CD4-positive, alpha-beta T cell (primary cell): Measurements from ENCODE around the gene DUSP9. TPM values are rescaled to one million over a fixed set of nuclear protein-coding genes. Genes with fewer than 3 reads are reported as not detected.

Source experiments
- ATAC-seq: fragments of 200-7000 bp; cut with Tn5 transposase; one replicate; pipeline ENCODE4 v1.10.0; 2022; ENCODE audit warnings: mild to moderate bottlenecking; ENCODE audit not compliant: poor library complexity
- CTCF ChIA-PET: fragments of 350-600 bp; sonication (Branson Sonifier 250); formaldehyde crosslinking; loops from one replicate; lab custom pipeline; 2021; ENCODE audit warnings: antibody characterized with exemption, inconsistent platforms; lab: Charles Lee
- POLR2A ChIA-PET: fragments of 350-600 bp; sonication (Branson Sonifier 250); formaldehyde crosslinking; loops from one replicate; lab custom pipeline; 2021; ENCODE audit warnings: antibody characterized with exemption, inconsistent platforms; lab: Charles Lee
- DNase-seq, 14 experiments: peaks; one replicate each; pipeline ENCODE4 v3.0.0-alpha.2; 2013 to 2020; ENCODE audit warnings: mixed read lengths in 2 of 14
- H3K27ac ChIP-seq, 2 donors: one replicate each; pipeline versions ENCODE4 v1.5.1 to v1.7.0; 2013; ENCODE audit warnings: low read length in 2 of 2, low read depth in 1 of 2, mild to moderate bottlenecking in 1 of 2
- H3K27me3 ChIP-seq, 2 experiments: 1 replicate in 1 of 2; 2 replicates in 1 of 2; pipeline versions ENCODE4 v1.6.1 to v1.7.0; 2013; ENCODE audit warnings: low read length in 2 of 2, control low read depth in 1 of 2, mild to moderate bottlenecking in 1 of 2, moderate library complexity in 1 of 2; ENCODE audit not compliant: insufficient read depth in 2 of 2, control insufficient read depth in 1 of 2
- H3K36me3 ChIP-seq: one replicate; pipeline ENCODE4 v1.6.1; 2013; ENCODE audit warnings: low read length, control low read depth; ENCODE audit not compliant: insufficient read depth
- H3K4me1 ChIP-seq: one replicate; pipeline ENCODE4 v1.6.1; 2013; ENCODE audit warnings: low read length, control low read depth; ENCODE audit not compliant: insufficient read depth
- H3K4me3 ChIP-seq: one replicate; pipeline ENCODE4 v1.5.1; 2013; ENCODE audit warnings: mild to moderate bottlenecking, low read length, moderate library complexity
- H3K9me3 ChIP-seq, 2 experiments: 1 replicate in 1 of 2; 2 replicates in 1 of 2; pipeline versions ENCODE4 v1.6.1 to v1.7.0; 2013; ENCODE audit warnings: low read length in 2 of 2, mild to moderate bottlenecking in 2 of 2, control low read depth in 1 of 2, moderate library complexity in 1 of 2; ENCODE audit not compliant: control insufficient read depth in 1 of 2, insufficient read depth in 1 of 2
- H3K27ac Mint-ChIP-seq: one replicate; pipeline ENCODE4 v1.8.0; 2020; ENCODE audit warnings: mixed read lengths
- H3K27me3 Mint-ChIP-seq: one replicate; pipeline ENCODE4 v1.8.0; 2021; ENCODE audit warnings: mixed read lengths
- H3K36me3 Mint-ChIP-seq: one replicate; pipeline ENCODE4 v1.8.0; 2021; ENCODE audit warnings: low read depth, mixed read lengths
- H3K4me1 Mint-ChIP-seq: one replicate; pipeline ENCODE4 v1.8.0; 2021; ENCODE audit warnings: low read depth, mixed read lengths
- H3K4me3 Mint-ChIP-seq: one replicate; pipeline ENCODE4 v1.8.0; 2020; ENCODE audit warnings: mild to moderate bottlenecking, mixed read lengths
- H3K9me3 Mint-ChIP-seq: one replicate; pipeline ENCODE4 v1.8.0; 2020; ENCODE audit warnings: mixed read lengths
- intact Hi-C, 2 experiments: fragments of 100-400 bp; cut with DNase I in 1 of 2; cut with micrococcal nuclease in 1 of 2; formaldehyde crosslinking; loops; one replicate each; pipeline versions ENCODE4 v1.15.1 to v1.9.0; 2023 to 2025; cut with DNase I, micrococcal nuclease
- total RNA-seq, 174 experiments: library from RNA in 2 of 174; stranded (reverse) in 2 of 174; gene quantifications; one replicate each; pipeline ENCODE4 v1.2.3 and lab custom pipeline; 2021 to 2026
- TF ChIP-seq, protein P1 (sequence below): fragments of 200-600 bp; IDR thresholded peaks from one replicate; pipeline ENCODE4 v1.8.0; 2022; ENCODE audit warnings: antibody characterized with exemption, mild to moderate bottlenecking

Gene DUSP9
- total RNA-seq, 2 experiments from 2014 or later, result not detected

DNA sequence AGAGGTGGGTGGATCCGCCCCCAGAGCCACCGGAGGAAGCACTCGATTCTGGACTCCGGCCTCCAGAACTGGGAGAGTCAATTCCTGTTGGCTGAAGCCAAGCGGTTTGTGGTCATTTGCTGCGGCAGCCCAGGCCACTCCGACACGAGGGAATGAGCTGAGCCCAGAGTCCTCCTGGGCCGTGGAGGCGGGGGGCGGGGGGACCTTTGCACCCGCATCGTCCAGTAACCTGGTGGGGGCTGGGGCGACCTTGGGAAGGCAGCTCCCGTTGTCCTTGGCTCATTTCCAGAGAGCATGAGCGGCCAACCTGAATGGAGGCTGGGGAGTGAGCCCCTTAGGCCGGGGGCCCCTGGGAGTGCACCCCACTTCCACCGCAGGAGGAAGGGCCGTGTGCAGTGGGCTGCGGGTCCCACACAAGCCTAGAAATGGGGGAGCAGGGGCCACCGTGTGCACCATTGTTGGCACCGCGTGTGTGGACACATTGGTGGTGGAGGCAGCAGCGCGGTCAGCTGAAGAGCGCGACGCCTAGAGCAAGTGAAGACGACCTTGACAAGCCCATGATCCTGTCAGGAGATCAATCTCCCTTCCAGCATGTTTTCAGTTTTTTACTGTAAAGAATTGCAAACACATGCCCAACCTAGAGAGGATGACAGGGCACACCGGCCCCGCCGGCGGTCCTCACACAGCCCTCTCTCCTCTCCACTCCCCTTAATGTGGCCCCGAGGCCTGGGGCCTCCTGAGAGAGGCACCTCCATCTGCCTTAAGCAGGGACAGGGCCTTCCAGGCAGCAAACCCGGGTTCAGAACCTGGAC lies 19.9 kb upstream of the DUSP9 start:
- Mint-ChIP-seq H3K27ac (no peak overlapping the region), H3K9me3 (no peaks in the 10 kb centered on the region), H3K4me3 (no peak overlapping the region), H3K4me1 (no peaks in the 10 kb centered on the region), H3K27me3 (peaks cover 3% of the 10 kb centered on the region), H3K36me3 (no peaks in the 10 kb centered on the region)
- Histone ChIP-seq H3K36me3 (no peaks in the 10 kb centered on the region), H3K27ac (no peak overlapping the region), H3K9me3 (no peaks in the 10 kb centered on the region), H3K27me3 (no peaks in the 10 kb centered on the region), H3K4me3 (no peak overlapping the region), H3K4me1 (no peaks in the 10 kb centered on the region)
- ATAC-seq (no peak), DNase-seq (no peak)
- CTCF ChIA-PET, result no interaction called here
- intact Hi-C loops, result loop anchor here in 1 of 2 experiments (5.0 kb wide), 1 partner anchor 55 kb away; no protein-coding TSS in a partner anchor
- POLR2A ChIA-PET, result no interaction called here
- TF ChIP-seq, protein P1, sequence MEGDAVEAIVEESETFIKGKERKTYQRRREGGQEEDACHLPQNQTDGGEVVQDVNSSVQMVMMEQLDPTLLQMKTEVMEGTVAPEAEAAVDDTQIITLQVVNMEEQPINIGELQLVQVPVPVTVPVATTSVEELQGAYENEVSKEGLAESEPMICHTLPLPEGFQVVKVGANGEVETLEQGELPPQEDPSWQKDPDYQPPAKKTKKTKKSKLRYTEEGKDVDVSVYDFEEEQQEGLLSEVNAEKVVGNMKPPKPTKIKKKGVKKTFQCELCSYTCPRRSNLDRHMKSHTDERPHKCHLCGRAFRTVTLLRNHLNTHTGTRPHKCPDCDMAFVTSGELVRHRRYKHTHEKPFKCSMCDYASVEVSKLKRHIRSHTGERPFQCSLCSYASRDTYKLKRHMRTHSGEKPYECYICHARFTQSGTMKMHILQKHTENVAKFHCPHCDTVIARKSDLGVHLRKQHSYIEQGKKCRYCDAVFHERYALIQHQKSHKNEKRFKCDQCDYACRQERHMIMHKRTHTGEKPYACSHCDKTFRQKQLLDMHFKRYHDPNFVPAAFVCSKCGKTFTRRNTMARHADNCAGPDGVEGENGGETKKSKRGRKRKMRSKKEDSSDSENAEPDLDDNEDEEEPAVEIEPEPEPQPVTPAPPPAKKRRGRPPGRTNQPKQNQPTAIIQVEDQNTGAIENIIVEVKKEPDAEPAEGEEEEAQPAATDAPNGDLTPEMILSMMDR, result no peak

DNA sequence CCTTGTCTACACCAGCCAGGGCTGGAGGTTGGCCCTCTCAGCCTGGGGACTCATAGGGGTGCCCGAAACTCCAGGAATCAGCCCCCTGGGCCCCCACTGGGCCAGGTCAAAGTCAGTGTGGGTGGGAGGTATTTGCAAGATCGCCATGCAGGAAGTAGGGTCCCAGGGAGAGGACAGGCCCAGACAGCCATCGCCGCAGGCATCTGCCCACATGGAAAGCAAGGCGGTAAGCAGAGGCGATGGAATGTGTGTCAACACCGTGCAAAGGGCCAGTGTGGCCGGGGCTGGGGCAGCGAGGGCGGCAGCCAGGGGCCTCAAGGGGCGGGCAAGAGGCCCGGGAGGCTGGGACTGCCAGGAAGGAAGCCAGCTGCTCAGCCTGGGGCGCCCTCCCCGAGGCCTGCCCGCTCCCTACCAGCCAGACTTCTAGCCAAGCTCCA lies 19.3 kb upstream of the DUSP9 start:
- intact Hi-C loops, result loop anchor here in 1 of 2 experiments (5.0 kb wide), 1 partner anchor 55 kb away; no protein-coding TSS in a partner anchor
- H3K4me1 Mint-ChIP-seq, result no peaks in the 10 kb centered on the region
- ChIA-PET POLR2A (no interaction called here), CTCF (no interaction called here)
- no peaks in the 10 kb centered on the region for H3K27me3 Mint-ChIP-seq
- Histone ChIP-seq H3K9me3 (no peaks in the 10 kb centered on the region), H3K27me3 (no peaks in the 10 kb centered on the region), H3K36me3 (no peaks in the 10 kb centered on the region), H3K4me3 (no peak overlapping the region), H3K4me1 (no peaks in the 10 kb centered on the region), H3K27ac (no peak overlapping the region)
- no peak overlapping the region for H3K4me3 Mint-ChIP-seq
- H3K9me3 Mint-ChIP-seq, result no peaks in the 10 kb centered on the region
- ATAC-seq (no peak), DNase-seq (no peak)
- H3K27ac Mint-ChIP-seq, result no peak overlapping the region
- TF ChIP-seq, protein P1, result no peak
- no peaks in the 10 kb centered on the region for H3K36me3 Mint-ChIP-seq

DNA sequence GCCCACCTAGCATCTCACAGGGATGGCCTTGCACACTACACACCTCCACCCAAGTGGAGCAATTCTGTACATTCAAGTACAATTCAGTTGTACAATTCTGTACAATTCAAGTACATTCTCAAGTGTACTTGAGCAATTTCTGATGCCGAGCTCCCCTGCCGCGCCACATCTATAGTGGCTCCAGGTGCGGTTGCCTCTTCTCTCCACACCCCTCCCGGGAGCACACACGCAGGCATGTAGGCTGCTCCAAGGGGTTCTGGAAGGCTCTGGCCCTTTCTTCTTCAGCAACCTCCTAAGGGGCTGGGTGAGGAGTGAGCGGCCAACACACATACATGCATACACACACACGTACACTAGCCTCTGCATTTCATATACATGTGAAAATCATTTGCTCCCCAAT lies 18.9 kb upstream of the DUSP9 start:
- ChIA-PET POLR2A (no interaction called here), CTCF (no interaction called here)
- no peak overlapping the region for H3K4me3 Mint-ChIP-seq
- no peak overlapping the region for H3K27ac Mint-ChIP-seq
- H3K36me3 Mint-ChIP-seq, result no peaks in the 10 kb centered on the region
- no peaks in the 10 kb centered on the region for H3K9me3 Mint-ChIP-seq
- DNase-seq (no peak), ATAC-seq (no peak)
- TF ChIP-seq, protein P1, result no peak
- H3K9me3 ChIP-seq, result no peaks in the 10 kb centered on the region
- H3K27me3 ChIP-seq, result no peaks in the 10 kb centered on the region
- no peak overlapping the region for H3K27ac ChIP-seq
- no peaks in the 10 kb centered on the region for H3K36me3 ChIP-seq
- intact Hi-C loops, result loop anchor here in 1 of 2 experiments (5.0 kb wide), 1 partner anchor 56 kb away; no protein-coding TSS in a partner anchor
- H3K4me1 ChIP-seq, result no peaks in the 10 kb centered on the region
- H3K4me1 Mint-ChIP-seq, result no peaks in the 10 kb centered on the region
- no peak overlapping the region for H3K4me3 ChIP-seq
- H3K27me3 Mint-ChIP-seq, result no peaks in the 10 kb centered on the region
